GM12801 (cell line): Measurements from ENCODE around the gene ASMTL.

Experiments
- CTCF ChIP-seq: IDR thresholded peaks from one replicate; pipeline ENCODE4 v1.5.1; 2011; ENCODE audit warnings: control low read depth; ENCODE audit not compliant: insufficient read length; ENCODE audit errors: extremely low read depth

The ASMTL gene

GRCh38 chrX:1400742-1401471 is 51.8 kb downstream of the ASMTL start:
- no peak for TF ChIP-seq CTCF

GRCh38 chrX:1400049-1400448 is 52.7 kb downstream of the ASMTL start:
- no peak for TF ChIP-seq CTCF

- no peak for TF ChIP-seq CTCF
These were observed 54.0 kb downstream of the ASMTL start for GRCh38 chrX:1398431-1399340.

- no peak for TF ChIP-seq CTCF
These were observed 55.1 kb downstream of the ASMTL start for GRCh38 chrX:1397441-1398270.

GRCh38 chrX:1397001-1397400 is 55.7 kb downstream of the ASMTL start:
- TF ChIP-seq CTCF, result no peak

GRCh38 chrX:1395646-1396216 is 57.0 kb downstream of the ASMTL start:
- no peak for TF ChIP-seq CTCF
